NB4 (cell line): ENCODE data around the gene USP10.

Experiments used
- DNase-seq: peaks from one replicate; pipeline ENCODE4 v3.0.0; 2010; ENCODE audit warnings: low read depth
- H3K4me3 ChIP-seq: one replicate; pipeline ENCODE4 v1.5.1; 2011; ENCODE audit warnings: mild to moderate bottlenecking, low read depth, low read length, moderate library complexity
- MYC ChIP-seq: IDR thresholded peaks from 2 replicates; pipeline ENCODE4 v1.6.1; 2011; ENCODE audit warnings: low read depth, low read length
- POLR2A ChIP-seq: IDR thresholded peaks from 2 replicates; pipeline ENCODE4 v1.6.1; 2011; ENCODE audit warnings: mild to moderate bottlenecking; ENCODE audit not compliant: insufficient read length; ENCODE audit errors: extremely low read depth
- TF ChIP-seq, protein P1 (sequence below): IDR thresholded peaks from one replicate; pipeline ENCODE4 v1.5.1; 2012; ENCODE audit warnings: low read depth, low read length
- TF ChIP-seq, protein P2 (sequence below): IDR thresholded peaks from 2 replicates; pipeline ENCODE4 v1.6.1; 2011; ENCODE audit warnings: low read depth, low read length

The USP10 gene

DNA sequence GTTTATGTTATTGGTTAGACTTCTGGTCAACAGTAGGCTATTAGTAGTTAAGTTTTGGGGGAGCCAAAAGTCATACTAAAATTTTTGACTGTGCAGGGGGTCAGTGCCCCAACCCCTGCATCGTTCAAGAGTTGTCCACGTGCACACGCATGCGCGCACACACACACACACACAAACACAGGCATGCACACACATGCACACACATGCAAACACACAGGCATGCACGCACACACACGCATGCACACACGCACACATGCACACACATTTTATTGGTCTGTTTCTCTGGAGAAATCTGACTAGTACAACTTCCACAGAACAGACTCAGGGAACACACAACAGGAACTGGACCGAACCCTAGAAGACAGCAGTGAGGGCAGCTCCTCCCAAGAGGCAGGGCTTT is 24.4 kb upstream of the USP10 start:
- H3K4me3 ChIP-seq = no peak overlapping the region
- TF ChIP-seq, protein P1, sequence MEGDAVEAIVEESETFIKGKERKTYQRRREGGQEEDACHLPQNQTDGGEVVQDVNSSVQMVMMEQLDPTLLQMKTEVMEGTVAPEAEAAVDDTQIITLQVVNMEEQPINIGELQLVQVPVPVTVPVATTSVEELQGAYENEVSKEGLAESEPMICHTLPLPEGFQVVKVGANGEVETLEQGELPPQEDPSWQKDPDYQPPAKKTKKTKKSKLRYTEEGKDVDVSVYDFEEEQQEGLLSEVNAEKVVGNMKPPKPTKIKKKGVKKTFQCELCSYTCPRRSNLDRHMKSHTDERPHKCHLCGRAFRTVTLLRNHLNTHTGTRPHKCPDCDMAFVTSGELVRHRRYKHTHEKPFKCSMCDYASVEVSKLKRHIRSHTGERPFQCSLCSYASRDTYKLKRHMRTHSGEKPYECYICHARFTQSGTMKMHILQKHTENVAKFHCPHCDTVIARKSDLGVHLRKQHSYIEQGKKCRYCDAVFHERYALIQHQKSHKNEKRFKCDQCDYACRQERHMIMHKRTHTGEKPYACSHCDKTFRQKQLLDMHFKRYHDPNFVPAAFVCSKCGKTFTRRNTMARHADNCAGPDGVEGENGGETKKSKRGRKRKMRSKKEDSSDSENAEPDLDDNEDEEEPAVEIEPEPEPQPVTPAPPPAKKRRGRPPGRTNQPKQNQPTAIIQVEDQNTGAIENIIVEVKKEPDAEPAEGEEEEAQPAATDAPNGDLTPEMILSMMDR = no peak
- DNase-seq = no peak

DNA sequence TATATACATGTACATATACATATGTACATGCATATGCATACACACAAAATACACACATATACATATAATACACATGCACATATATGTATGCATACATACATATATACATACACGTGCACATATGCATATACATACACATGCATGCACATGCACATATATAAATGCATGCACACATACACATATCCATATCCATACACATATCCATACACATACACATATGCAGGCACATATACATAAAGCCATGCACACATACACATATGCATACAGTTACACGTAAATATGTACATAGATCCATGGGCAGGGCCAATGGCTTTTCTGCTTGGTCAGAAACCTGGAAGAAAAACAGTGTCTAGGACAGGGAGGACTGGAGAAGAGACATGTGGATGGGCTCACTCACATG is 23.9 kb upstream of the USP10 start:
- DNase-seq = no peak
- TF ChIP-seq MYC (no peak), POLR2A (no peak)
- TF ChIP-seq, protein P1 = no peak
- TF ChIP-seq, protein P2, sequence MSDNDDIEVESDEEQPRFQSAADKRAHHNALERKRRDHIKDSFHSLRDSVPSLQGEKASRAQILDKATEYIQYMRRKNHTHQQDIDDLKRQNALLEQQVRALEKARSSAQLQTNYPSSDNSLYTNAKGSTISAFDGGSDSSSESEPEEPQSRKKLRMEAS = no peak
- no peak overlapping the region for H3K4me3 ChIP-seq

DNA sequence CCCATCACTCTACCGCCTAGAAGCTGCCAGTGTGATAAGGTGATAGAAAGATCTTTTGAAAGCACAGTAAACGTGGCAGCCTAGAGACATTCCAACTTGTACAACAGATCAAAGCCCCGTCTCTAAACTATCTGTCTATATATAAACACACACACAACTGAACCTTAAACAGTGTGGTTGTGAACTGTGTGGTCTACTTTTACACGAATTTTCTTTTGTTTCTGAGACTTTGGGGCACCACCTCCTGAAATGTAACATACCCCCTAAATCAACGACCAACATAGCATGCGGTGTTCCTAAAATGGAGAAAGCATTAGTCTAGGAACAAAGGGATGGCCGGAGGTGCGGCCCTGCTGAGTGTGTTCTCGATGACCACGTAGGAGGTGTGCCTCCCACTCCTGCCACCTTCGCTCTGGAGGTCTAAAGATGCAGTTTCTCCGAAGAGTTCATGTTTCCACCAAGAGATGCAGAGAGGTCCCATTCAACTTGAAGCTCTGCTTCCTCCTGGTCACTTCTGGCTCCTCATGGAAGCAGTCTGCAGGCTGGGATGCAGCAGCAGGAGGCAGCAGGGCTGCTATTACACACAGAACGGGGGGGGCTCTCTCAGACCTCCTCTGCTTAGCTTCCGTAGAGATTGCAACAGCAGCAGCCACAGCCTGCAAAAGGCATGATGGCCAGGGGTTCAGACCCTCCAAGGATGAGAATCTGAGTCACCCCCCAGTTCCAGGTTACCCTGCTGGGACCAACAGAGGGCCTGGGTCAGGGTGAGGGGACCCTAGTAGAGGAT is 22.6 kb upstream of the USP10 start:
- H3K4me3 ChIP-seq = no peak overlapping the region
- no peak for TF ChIP-seq POLR2A
- no peak for TF ChIP-seq MYC
- TF ChIP-seq, protein P2 = no peak
- TF ChIP-seq, protein P1 = no peak
- DNase-seq = peak; percentile 39

DNA sequence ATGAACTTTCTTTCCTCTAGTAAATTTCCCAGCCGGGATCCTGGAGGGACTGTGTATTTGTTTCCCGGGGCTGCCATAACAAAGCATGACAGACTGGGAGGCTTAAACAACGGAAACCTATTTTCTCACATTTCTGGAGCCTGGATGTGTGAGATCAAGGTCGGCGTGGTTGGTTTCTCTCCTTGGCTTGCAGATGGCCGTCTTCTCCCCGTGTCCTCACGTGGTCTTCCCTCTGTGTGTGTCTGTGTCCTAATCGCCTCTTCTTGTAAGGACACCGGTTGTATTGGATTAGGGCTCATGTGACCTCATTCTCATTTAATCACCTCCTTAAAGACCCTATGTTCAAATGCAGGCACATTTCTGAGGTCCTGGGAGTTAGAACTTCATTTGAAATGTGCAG is 22.0 kb upstream of the USP10 start:
- no peak for DNase-seq
- no peak overlapping the region for H3K4me3 ChIP-seq
- TF ChIP-seq, protein P1 = no peak
- TF ChIP-seq, protein P2 = no peak
- TF ChIP-seq MYC (no peak), POLR2A (no peak)

GRCh38 chr16:84678541-84678940 is 21.3 kb upstream of the USP10 start:
- TF ChIP-seq, protein P1 = no peak
- TF ChIP-seq POLR2A (no peak), MYC (no peak)
- TF ChIP-seq, protein P2 = no peak
- DNase-seq = no peak
- no peak overlapping the region for H3K4me3 ChIP-seq
